Mucosa of descending colon (tissue), 3 donors: ENCODE data around the gene BTBD19. TPM values are rescaled to one million over a fixed set of nuclear protein-coding genes. Genes with fewer than 3 reads are reported as not detected.

Experiments used
- ATAC-seq: fragments of 200-7000 bp; cut with Tn5 transposase; one replicate; pipeline ENCODE4 v1.9.1; 2020; ENCODE audit warnings: mild to moderate bottlenecking, moderate library complexity
- DNase-seq, 3 donors: peaks; one replicate each; pipeline ENCODE4 v3.0.0-alpha.2; 2020
- H3K36me3 ChIP-seq: fragments of 200-600 bp; one replicate; pipeline ENCODE4 v1.8.0; 2021; ENCODE audit warnings: low read depth, mild to moderate bottlenecking
- H3K4me1 ChIP-seq: fragments of 200-600 bp; one replicate; pipeline ENCODE4 v1.8.0; 2021; ENCODE audit warnings: low read depth, mild to moderate bottlenecking
- H3K4me3 ChIP-seq: fragments of 200-600 bp; one replicate; pipeline ENCODE4 v1.8.0; 2021; ENCODE audit warnings: mild to moderate bottlenecking
- H3K9me3 ChIP-seq: fragments of 200-600 bp; one replicate; pipeline ENCODE4 v1.8.0; 2021; ENCODE audit warnings: mild to moderate bottlenecking
- intact Hi-C, 2 donors: fragments of 100-400 bp; cut with DNase I in 1 of 2; cut with micrococcal nuclease in 1 of 2; formaldehyde crosslinking; loops; one replicate each; pipeline versions ENCODE4 v1.11.0 to v1.11.1; 2022; cut with DNase I, micrococcal nuclease
- total RNA-seq, 3 donors: library from RNA; stranded (reverse); fragmentation: NEBNext Ultra II Directional in 2 of 3; extraction: Animal tissue kit (Norgen Biotek cat#: 25700) in 2 of 3; gene quantifications; one replicate each; pipeline versions ENCODE4 v1.2.1 to v1.2.4, GENCODE V29; 2021 to 2023
- TF ChIP-seq, protein P1 (sequence below): fragments of 200-600 bp; IDR thresholded peaks from one replicate; pipeline ENCODE4 v1.8.0; 2022; ENCODE audit warnings: antibody characterized with exemption, mild to moderate bottlenecking
- donor health status: DM: no; HTN: no; CAD: no; lungs with moderate emphysema.
- donor health status: DM: no; HTN: no; CAD: no.
- donor health status: DM: no; HTN: yes; CAD: no.

The BTBD19 gene
- total RNA-seq, 3 donors from 2014 or later, result 2.8 to 4.4 (median 3.2) TPM

DNA sequence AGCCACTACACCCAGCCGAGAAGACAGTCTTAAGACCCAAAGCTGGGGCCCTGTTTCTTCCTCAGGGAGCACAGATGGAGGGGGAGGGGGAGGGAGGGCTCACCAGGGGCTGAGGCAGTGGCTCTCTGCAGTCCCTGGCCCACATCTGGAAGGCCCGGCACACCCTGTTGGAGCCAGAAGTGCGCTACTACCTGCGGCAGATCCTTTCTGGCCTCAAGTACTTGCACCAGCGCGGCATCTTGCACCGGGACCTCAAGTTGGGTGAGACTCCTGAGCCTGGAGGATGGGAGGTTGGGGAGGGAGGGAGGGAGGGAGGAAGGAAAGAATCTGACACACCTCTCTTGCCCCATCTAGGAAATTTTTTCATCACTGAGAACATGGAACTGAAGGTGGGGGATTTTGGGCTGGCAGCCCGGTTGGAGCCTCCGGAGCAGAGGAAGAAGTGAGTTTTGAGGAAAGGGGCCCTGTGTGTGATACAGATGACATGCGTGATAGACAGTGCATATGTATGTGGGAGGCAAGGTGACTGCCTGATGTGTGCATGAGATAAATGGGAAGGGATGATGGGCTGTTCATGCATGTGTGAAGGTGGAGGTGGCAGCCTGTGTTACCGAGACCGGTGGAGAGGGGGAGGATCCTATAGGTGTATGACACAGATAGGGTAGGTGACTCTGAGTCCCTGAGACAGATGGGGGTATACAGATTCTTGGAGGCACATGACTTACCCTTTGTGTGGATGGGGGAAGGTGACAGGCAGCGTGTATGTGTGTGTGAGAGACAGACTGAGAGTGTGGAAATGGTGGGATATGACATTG lies 6.6 kb upstream of the BTBD19 start:
- ATAC-seq (no peak), DNase-seq (peak in 2 of 3 donors; percentile 38 to 66)
- H3K4me1 ChIP-seq, result peaks cover 17% of the 10 kb centered on the region
- intact Hi-C loops, result no loop called here
- no peaks in the 10 kb centered on the region for H3K9me3 ChIP-seq
- TF ChIP-seq, protein P1, sequence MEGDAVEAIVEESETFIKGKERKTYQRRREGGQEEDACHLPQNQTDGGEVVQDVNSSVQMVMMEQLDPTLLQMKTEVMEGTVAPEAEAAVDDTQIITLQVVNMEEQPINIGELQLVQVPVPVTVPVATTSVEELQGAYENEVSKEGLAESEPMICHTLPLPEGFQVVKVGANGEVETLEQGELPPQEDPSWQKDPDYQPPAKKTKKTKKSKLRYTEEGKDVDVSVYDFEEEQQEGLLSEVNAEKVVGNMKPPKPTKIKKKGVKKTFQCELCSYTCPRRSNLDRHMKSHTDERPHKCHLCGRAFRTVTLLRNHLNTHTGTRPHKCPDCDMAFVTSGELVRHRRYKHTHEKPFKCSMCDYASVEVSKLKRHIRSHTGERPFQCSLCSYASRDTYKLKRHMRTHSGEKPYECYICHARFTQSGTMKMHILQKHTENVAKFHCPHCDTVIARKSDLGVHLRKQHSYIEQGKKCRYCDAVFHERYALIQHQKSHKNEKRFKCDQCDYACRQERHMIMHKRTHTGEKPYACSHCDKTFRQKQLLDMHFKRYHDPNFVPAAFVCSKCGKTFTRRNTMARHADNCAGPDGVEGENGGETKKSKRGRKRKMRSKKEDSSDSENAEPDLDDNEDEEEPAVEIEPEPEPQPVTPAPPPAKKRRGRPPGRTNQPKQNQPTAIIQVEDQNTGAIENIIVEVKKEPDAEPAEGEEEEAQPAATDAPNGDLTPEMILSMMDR, result no peak
- H3K4me3 ChIP-seq, result no peak overlapping the region
- H3K36me3 ChIP-seq, result no peaks in the 10 kb centered on the region

DNA sequence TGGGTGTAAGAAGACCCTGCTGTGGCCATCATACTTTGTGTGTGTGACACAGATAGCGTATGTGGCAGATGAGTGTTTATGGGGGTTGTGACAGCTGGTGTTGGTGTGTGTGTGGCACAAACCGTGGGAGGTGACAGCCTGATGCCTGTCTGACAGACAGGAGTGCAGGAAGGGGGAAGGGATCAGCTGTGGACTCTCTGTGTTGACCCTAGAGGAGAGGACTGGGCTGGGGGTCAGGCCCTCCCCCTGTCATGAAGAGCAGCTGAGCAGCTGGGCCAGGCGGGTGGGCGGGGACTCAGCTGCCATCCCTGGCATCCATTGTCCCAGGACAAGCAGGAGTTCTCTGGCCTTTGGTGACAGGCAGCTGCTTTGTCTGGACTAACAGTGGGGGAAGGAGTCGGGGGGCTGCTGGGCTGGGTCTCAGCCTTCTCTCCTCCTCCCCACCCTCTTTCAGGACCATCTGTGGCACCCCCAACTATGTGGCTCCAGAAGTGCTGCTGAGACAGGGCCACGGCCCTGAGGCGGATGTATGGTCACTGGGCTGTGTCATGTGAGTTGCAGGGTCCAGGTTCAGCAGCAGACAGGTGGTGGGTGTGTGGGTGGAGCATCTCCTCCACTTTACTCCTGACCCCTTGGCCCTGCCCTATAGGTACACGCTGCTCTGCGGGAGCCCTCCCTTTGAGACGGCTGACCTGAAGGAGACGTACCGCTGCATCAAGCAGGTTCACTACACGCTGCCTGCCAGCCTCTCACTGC lies 5.8 kb upstream of the BTBD19 start:
- Histone ChIP-seq H3K4me1 (peaks cover 25% of the 10 kb centered on the region), H3K4me3 (no peak overlapping the region), H3K36me3 (no peaks in the 10 kb centered on the region), H3K9me3 (no peaks in the 10 kb centered on the region)
- DNase-seq (peak in 2 of 3 donors; percentile 32 to 58), ATAC-seq (no peak)
- intact Hi-C loops, result no loop called here
- TF ChIP-seq, protein P1, result no peak

DNA sequence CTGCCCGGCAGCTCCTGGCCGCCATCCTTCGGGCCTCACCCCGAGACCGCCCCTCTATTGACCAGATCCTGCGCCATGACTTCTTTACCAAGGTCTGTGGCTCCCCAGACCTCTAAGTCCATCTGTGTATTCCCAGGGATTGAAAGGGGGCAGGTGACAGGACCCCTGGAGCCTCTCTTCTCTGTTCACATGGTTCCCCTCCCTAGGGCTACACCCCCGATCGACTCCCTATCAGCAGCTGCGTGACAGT lies 5.3 kb upstream of the BTBD19 start:
- intact Hi-C loops, result no loop called here
- Histone ChIP-seq H3K9me3 (no peaks in the 10 kb centered on the region), H3K4me3 (no peak overlapping the region), H3K4me1 (peaks cover 30% of the 10 kb centered on the region), H3K36me3 (no peaks in the 10 kb centered on the region)
- ATAC-seq, result no peak
- TF ChIP-seq, protein P1, result no peak
- DNase-seq, result no peak

DNA sequence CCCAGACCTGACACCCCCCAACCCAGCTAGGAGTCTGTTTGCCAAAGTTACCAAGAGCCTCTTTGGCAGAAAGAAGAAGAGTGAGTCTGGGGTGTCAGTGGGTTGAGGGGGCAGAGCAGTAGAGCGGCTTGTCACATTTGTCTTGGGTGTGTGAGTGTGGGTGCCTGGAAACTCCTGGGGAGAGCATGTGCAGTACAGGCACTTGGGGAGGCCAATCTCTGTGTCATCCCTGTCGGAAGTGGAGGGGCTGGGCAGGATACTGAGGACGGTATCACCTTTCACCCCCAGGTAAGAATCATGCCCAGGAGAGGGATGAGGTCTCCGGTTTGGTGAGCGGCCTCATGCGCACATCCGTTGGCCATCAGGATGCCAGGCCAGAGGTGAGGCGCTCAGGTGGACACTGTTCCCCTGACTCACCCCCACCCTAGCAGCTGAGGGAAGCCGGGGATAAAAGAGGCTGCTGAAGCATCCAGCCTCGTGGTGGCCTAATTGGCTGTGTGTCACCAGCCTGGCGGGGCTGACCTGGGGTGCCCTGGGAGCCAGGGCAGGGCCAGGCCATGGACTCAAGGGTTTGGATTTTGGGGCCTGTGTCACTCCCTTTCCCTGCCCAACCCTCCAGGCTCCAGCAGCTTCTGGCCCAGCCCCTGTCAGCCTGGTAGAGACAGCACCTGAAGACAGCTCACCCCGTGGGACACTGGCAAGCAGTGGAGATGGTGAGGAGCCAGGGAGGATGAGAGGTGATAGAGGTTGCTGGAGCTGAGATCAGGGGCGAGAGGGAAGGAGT lies 4.8 kb upstream of the BTBD19 start:
- TF ChIP-seq, protein P1, result no peak
- no peaks in the 10 kb centered on the region for H3K36me3 ChIP-seq
- H3K4me1 ChIP-seq, result peaks cover 35% of the 10 kb centered on the region
- intact Hi-C loops, result no loop called here
- no peaks in the 10 kb centered on the region for H3K9me3 ChIP-seq
- ATAC-seq (no peak), DNase-seq (peak in 2 of 3 donors; percentile 26 to 52)
- H3K4me3 ChIP-seq, result no peak overlapping the region

DNA sequence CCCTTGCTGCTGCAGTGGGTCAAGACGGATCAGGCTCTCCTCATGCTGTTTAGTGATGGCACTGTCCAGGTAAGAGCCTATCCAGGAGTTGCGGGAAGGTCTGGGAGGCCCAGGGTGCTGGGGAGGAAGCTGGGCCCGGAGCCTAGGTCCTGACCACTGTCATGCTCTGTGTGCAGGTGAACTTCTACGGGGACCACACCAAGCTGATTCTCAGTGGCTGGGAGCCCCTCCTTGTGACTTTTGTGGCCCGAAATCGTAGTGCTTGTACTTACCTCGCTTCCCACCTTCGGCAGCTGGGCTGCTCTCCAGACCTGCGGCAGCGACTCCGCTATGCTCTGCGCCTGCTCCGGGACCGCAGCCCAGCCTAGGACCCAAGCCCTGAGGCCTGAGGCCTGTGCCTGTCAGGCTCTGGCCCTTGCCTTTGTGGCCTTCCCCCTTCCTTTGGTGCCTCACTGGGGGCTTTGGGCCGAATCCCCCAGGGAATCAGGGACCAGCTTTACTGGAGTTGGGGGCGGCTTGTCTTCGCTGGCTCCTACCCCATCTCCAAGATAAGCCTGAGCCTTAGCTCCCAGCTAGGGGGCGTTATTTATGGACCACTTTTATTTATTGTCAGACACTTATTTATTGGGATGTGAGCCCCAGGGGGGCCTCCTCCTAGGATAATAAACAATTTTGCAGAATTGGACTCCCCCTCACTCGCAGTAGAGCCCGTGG lies 2.9 kb upstream of the BTBD19 start:
- ATAC-seq (no peak), DNase-seq (peak in 2 of 3 donors; percentile 34 to 60)
- intact Hi-C loops, result no loop called here
- Histone ChIP-seq H3K4me1 (peaks cover 45% of the 10 kb centered on the region), H3K9me3 (no peaks in the 10 kb centered on the region), H3K4me3 (no peak overlapping the region), H3K36me3 (no peaks in the 10 kb centered on the region)
- TF ChIP-seq, protein P1, result no peak
